Endometrium (tissue), 2 donors: ENCODE data around the gene SLC25A26.

Source experiments
- FAIRE-seq: peaks from 2 replicates; lab custom pipeline; 2012; peaks lifted over from hg19 to GRCh38; lab: Jason Lieb, UNC
- donor health status: control.
- donor health status: control.

Gene SLC25A26

GRCh38 chr3:66326340-66326739, 105.5 kb downstream of the SLC25A26 start:
- FAIRE-seq, result no peak

DNA sequence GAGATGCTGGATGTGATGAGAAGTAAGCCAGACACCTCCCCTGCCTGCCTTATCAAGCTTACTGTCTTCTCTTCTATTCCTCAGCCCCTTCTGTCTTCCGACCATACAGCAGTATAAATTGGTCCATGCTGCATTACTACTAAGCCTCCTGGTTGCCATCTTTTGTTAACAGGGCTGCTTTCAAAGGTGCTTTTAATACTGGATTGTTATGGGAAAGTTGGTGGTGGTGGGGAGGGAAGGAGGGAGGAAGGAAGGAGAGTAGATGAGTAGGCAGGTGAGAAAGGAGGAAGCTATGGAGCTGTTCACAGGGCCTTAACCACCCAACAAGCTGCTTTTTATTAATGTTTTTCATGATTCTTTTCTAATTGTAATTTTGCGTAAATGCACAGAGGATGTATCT, 114.9 kb downstream of the SLC25A26 start:
- no peak for FAIRE-seq

DNA sequence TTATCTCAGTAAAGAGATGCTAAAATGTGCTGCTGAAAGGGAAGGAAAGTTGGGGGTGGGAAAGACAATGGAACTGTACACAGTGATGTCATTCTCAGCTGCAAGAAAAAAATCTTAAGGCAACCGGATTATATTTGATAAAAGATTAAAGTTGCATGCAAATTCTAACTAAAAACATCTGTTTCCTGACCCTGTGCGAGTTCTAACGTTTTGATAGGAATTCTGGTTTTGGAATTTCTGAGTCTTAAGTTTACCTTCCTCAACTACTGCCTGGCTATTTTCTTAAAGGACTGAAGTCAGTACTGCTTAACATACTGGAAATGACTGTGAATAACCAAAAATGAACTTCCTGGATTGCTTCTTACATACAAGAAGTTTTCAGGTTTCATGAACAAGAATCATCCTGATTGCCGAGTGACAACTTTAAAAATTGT, 115.5 kb downstream of the SLC25A26 start:
- FAIRE-seq, result peak; percentile 78

- FAIRE-seq, result peak; percentile 96
Observed at GRCh38 chr3:66338927-66339326, 118.1 kb downstream of the SLC25A26 start.

DNA sequence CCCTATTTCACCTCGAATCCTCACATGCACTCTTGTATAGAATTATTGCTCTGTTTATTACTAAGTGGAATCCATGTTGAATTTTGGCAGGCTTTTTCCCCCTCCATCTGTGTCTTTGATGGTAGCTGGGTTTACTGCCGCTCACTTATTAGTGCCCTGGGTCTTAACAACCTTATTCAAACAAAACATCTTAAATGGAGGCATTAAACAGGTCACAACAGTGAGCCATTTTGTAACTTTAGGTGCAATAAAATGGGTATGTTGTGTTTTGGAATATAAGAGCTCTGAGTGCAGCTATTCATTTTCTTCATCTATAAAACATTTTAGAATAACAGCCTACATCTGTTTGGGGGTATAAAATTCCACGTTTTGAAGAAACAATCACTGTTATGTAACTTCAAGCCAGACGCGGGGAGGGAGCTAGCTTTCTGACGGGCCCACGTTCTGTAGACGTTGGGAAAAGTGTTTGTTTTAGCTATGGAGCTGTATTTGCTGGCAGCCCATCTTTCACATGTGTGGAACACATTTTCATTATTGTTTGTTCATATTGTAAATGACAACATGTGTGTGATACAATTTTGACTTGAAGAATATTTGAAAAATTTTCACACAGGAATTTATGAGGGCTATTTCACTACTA, 122.0 kb downstream of the SLC25A26 start:
- peak; percentile 99 for FAIRE-seq

DNA sequence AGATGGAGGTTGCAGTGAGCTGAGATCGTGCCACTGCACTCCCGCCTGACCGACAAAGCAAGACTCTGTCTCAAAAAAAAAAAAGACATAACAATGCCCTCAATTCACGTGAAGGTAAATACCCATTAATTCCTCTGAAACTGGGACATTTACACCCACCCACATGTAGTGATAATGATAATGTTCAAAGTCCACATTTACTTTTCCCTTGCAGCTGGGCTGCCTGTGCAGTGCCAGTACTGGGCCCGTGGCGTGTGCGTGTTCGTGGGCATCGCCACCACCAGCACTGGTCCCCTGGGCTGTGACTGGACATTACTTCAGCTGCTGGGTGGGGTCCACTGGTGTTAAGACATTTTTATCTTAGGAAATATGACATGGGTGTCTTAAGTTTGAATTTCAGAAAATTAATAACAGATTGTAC, 123.6 kb downstream of the SLC25A26 start:
- FAIRE-seq, result no peak

GRCh38 chr3:66344848-66345578, 124.2 kb downstream of the SLC25A26 start:
- FAIRE-seq, result peak; percentile 86

DNA sequence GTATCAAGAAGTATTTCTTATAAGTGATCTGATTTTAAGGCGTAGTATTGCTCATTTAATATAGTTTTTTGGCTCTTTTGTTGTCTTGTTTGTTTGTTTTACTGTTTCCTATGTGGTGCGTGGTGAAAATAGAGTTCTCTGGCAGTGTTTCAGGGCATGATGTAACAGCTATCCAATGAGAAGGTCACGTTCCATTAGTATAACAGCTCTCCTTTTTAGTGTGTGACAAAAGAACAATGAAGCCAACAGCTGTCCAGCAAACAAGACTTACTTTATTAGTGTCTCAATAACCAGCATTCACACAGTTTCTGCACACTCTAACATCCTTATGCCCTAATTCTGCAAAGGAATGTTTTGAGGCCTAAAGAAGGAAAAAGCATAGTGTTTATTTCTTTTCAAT, 127.9 kb downstream of the SLC25A26 start:
- no peak for FAIRE-seq

DNA sequence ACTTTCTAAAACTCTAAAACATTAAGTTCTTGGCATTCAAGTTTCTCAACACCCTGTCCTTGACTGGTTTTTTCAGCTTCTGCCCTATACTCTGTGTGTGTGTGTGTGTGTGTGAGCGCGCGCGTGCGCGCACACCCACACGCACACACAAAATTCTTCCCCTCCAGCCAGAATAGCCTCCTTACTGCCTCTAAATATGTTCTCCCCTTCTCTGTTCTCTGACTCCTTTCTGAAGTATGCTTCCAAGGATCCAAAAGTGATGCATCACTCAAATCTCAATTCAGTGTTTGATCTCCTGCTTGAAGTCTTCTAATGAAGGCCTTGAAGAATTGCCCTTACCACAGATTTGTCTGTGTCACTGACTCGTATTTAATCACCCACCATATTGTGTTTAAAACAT, 129.8 kb downstream of the SLC25A26 start:
- FAIRE-seq, result no peak

DNA sequence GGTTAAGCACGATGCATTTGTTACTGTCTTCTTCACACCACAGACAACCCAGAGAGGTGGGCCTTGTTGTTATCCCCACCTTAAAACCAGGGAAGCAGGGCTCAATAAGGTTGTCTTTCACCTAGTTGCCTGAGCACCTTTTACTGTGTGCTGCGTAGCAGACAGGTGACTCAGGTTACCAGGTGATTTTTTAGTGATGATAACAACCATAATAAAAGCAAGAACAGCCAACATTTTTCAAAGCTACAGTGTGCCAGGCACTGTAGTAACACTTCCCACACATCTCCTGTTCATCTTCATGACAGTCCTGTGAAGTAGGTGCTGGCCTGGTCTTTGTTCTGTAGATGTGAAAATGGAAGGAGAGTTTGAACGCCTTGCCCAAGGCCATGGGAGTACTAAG, 132.2 kb downstream of the SLC25A26 start:
- no peak for FAIRE-seq

GRCh38 chr3:66353530-66353929, 132.7 kb downstream of the SLC25A26 start:
- no peak for FAIRE-seq

- FAIRE-seq, result no peak
Observed at GRCh38 chr3:66354001-66354400, 133.2 kb downstream of the SLC25A26 start.

DNA sequence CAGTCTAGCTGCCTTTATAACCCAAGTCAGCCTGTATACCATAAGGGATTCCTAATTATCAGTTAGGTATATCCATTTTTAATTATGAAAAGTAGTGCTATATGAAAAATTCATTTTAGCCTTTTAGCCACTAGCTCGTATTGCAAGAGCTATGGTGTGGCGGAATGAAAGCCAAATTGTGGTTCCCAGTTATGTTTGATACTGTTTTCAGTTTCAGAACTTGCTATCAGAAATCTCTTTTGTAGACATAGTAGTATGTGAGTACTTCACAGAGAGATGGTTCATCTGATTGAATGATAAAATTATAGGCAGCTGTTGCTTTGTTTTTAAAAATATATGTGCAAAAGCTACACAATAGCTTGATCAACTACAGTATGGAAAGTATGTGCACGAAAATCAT, 134.6 kb downstream of the SLC25A26 start:
- FAIRE-seq, result no peak

- no peak for FAIRE-seq
Observed at GRCh38 chr3:66355997-66356396, 135.2 kb downstream of the SLC25A26 start.

GRCh38 chr3:66361356-66361755, 140.6 kb downstream of the SLC25A26 start:
- FAIRE-seq, result peak; percentile 31

DNA sequence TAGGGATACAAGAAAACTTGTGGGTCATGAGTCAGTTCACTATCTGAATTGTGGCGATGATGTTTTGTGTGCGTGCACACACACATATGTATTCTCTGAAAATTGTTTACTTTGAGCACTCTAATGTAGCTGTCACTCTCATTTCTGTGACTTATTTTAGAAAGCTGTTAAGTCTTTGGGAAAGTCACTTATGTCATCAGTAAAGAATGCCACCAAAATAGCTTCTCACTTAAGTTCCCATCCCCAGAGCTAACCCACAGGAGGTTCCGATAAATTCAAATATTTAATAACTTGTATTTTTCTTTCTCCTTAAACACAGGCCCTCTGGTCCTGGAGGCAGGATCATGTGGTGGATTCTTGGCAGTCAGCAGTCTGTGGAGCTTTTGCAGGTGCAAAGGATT, 141.7 kb downstream of the SLC25A26 start:
- peak; percentile 53 for FAIRE-seq

DNA sequence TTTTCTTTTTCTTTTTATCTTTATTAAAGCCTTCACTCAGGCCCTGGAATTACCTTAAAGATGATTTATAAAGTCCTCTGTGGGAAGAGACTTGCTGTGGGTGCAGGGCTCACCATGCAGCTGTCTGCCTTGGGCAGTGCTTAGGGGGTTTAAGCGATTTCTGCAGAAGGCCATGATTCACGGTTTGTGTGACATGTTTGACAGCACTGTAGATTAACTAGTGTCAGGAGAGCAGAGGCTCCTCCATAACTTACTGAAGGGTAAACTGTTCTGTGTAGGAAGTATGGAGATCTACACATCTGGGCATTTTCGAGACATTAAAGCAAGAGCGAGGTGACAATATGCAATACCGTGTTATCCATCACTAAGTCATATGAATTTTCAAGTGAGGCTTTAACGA, 142.3 kb downstream of the SLC25A26 start:
- no peak for FAIRE-seq

DNA sequence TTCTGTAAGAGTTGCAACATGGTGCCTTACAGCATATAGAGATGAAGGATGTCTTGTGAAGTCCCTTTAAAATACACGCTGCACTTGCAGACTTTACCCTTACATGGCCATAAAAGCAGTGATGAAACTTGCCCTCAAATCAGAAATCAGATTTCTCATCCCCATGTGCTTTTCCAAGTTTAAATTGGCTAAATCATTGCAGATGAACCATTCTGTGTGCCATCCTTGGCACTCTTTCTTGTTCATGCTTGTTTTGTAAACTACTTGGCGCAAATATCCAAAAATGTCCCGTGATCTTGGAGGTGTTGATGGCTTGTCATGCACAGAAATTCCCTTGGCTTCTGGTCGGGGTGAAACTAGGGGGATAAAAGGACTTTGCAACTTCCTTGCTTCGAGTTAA, 144.3 kb downstream of the SLC25A26 start:
- no peak for FAIRE-seq

GRCh38 chr3:66366747-66367146, 145.9 kb downstream of the SLC25A26 start:
- FAIRE-seq, result no peak

DNA sequence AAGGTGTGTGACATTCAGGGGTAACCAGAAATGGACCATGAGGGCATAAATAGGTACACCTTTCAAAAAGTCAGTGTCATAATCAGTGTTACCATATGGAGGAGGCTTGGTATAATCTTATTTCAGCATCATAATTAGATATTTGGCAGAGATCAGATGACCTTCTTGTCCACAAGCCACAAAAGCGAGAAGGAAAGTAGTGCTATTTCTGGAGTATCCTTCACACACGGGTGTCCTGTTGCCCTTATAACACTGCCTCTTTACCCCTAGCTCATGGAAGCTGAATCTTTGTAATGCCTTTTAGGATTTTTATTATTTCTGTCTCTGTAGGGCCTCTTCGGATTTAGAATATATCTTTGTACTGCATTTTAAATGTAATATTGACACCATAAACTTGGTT, 147.2 kb downstream of the SLC25A26 start:
- no peak for FAIRE-seq

GRCh38 chr3:66370179-66370578, 149.4 kb downstream of the SLC25A26 start:
- no peak for FAIRE-seq

GRCh38 chr3:66371432-66371831, 150.6 kb downstream of the SLC25A26 start:
- no peak for FAIRE-seq

GRCh38 chr3:66372681-66373350, 152.0 kb downstream of the SLC25A26 start:
- FAIRE-seq, result no peak
